H1 (cell line): ENCODE data around the gene TBR1. TPM values are rescaled to one million over a fixed set of nuclear protein-coding genes. Genes with fewer than 3 reads are reported as not detected.

ENCODE experiments used
- CTCF ChIA-PET: fragments of 300-600 bp; sonication (Branson Sonifier 250); formaldehyde crosslinking; loops from one replicate; lab custom pipeline; 2021; ENCODE audit not compliant: partially characterized antibody; lab: Charles Lee
- POLR2A ChIA-PET: fragments of 300-600 bp; sonication (Branson Sonifier 250); formaldehyde crosslinking; loops from one replicate; lab custom pipeline; 2021; ENCODE audit warnings: inconsistent platforms; ENCODE audit not compliant: partially characterized antibody; lab: Charles Lee
- DNase-seq, 2 experiments: peaks; one replicate each; pipeline versions ENCODE4 v3.0.0 to v3.0.0-alpha.2; 2010 to 2022; ENCODE audit warnings: low spot score in 2 of 2, low read depth in 1 of 2, mixed read lengths in 1 of 2
- FAIRE-seq: peaks from 2 replicates; lab custom pipeline; 2011; peaks lifted over from hg19 to GRCh38; lab: Jason Lieb, UNC
- H2AFZ ChIP-seq: 2 replicates; pipeline ENCODE4 v1.8.1; 2012; ENCODE audit warnings: low read length, inconsistent platforms
- H2AK5ac ChIP-seq: 2 replicates; pipeline ENCODE4 v1.6.1; 2013; ENCODE audit warnings: low read depth, low read length
- H2BK120ac ChIP-seq: replicated peaks from 2 replicates; pipeline ENCODE3; 2013; ENCODE audit warnings: low read depth, low read length, inconsistent platforms
- H2BK12ac ChIP-seq: 2 replicates; pipeline ENCODE4 v1.6.1; 2013; ENCODE audit warnings: low read depth, low read length
- H2BK15ac ChIP-seq: 2 replicates; pipeline ENCODE4 v1.6.1; 2013; ENCODE audit warnings: low read length
- H2BK20ac ChIP-seq: 2 replicates; pipeline ENCODE4 v1.6.1; 2013; ENCODE audit warnings: low read length
- H2BK5ac ChIP-seq: 2 replicates; pipeline ENCODE4 v1.6.1; 2013; ENCODE audit warnings: low read depth, low read length
- H3K14ac ChIP-seq: 2 replicates; pipeline ENCODE4 v1.6.1; 2013; ENCODE audit warnings: inconsistent platforms; ENCODE audit not compliant: insufficient read length
- H3K18ac ChIP-seq: 2 replicates; pipeline ENCODE4 v1.6.1; 2013; ENCODE audit warnings: low read length; ENCODE audit errors: extremely low read depth
- H3K23ac ChIP-seq: 2 replicates; pipeline ENCODE4 v1.6.1; 2013; ENCODE audit warnings: inconsistent platforms; ENCODE audit not compliant: insufficient read length
- H3K23me2 ChIP-seq: 2 replicates; pipeline ENCODE4 v1.6.1; 2013; ENCODE audit warnings: low read depth, low read length
- H3K27ac ChIP-seq: 2 replicates; pipeline ENCODE4 v1.6.1; 2011; ENCODE audit warnings: low read depth, low read length, inconsistent platforms
- H3K27me3 ChIP-seq, 4 experiments: replicated peaks in 1 of 4; 1 replicate in 1 of 4; 2 replicates in 3 of 4; pipeline versions ENCODE4 v1.6.1 to v1.8.1; 2011 to 2013; ENCODE audit warnings: low read length in 3 of 4, mild to moderate bottlenecking in 3 of 4, inconsistent platforms in 2 of 4, mixed read lengths in 2 of 4, moderate library complexity in 1 of 4; ENCODE audit not compliant: control insufficient read depth in 3 of 4, insufficient read depth in 3 of 4; ENCODE audit errors: extremely low read depth in 1 of 4
- H3K36me3 ChIP-seq, 4 experiments: 2 replicates each; pipeline versions ENCODE4 v1.6.1 to v1.8.1; 2011 to 2013; ENCODE audit warnings: mild to moderate bottlenecking in 4 of 4, low read length in 3 of 4, moderate library complexity in 2 of 4, control low read depth in 1 of 4, inconsistent platforms in 1 of 4; ENCODE audit not compliant: insufficient read depth in 4 of 4, control insufficient read depth in 2 of 4
- H3K4ac ChIP-seq: replicated peaks from 2 replicates; pipeline ENCODE3; 2013; ENCODE audit warnings: low read length, low read depth, mixed read lengths, inconsistent platforms; ENCODE audit not compliant: insufficient read length
- H3K4me1 ChIP-seq, 4 experiments: replicated peaks in 1 of 4; 1 replicate in 1 of 4; 2 replicates in 3 of 4; pipeline versions ENCODE4 v1.6.1 to v1.8.1; 2011 to 2013; ENCODE audit warnings: low read length in 3 of 4, inconsistent platforms in 2 of 4, mixed read lengths in 1 of 4; ENCODE audit not compliant: insufficient read depth in 4 of 4, control insufficient read depth in 3 of 4
- H3K4me2 ChIP-seq, 2 experiments: 2 replicates each; pipeline versions ENCODE4 v1.6.1 to v1.8.1; 2011 to 2013; ENCODE audit warnings: low read depth in 2 of 2, low read length in 2 of 2, control low read depth in 1 of 2, inconsistent platforms in 1 of 2, mild to moderate bottlenecking in 1 of 2; ENCODE audit not compliant: insufficient read depth in 1 of 2
- H3K4me3 ChIP-seq, 4 experiments: fragments of 200-600, 300-600 bp in 1 of 4; sonication (generic), shearing (Covaris generic), sonication (Bioruptor Twin) in 1 of 4; 2 replicates each; pipeline versions ENCODE4 v1.5.1 to v1.8.1; 2011 to 2016; ENCODE audit warnings: low read length in 4 of 4, low read depth in 3 of 4, control low read depth in 2 of 4, inconsistent platforms in 2 of 4, mild to moderate bottlenecking in 2 of 4, mixed read lengths in 1 of 4, moderate library complexity in 1 of 4; ENCODE audit not compliant: insufficient read depth in 2 of 4; ENCODE audit errors: extremely low read depth in 1 of 4
- H3K56ac ChIP-seq: replicated peaks from 2 replicates; pipeline ENCODE3; 2013; ENCODE audit warnings: low read depth, mild to moderate bottlenecking, mixed read lengths, low read length, inconsistent platforms; ENCODE audit not compliant: insufficient read length
- H3K79me1 ChIP-seq: 2 replicates; pipeline ENCODE4 v1.6.1; 2013; ENCODE audit warnings: low read depth, low read length, control low read depth
- H3K79me2 ChIP-seq, 2 experiments: 2 replicates each; pipeline versions ENCODE4 v1.6.1 to v1.8.1; 2012 to 2013; ENCODE audit warnings: low read length in 2 of 2, mild to moderate bottlenecking in 2 of 2, inconsistent platforms in 1 of 2; ENCODE audit not compliant: insufficient read depth in 2 of 2, control insufficient read depth in 1 of 2
- H3K9ac ChIP-seq, 4 experiments: replicated peaks in 1 of 4; 1 replicate in 1 of 4; 2 replicates in 3 of 4; pipeline versions ENCODE4 v1.6.1 to v1.8.1; 2011 to 2013; ENCODE audit warnings: low read depth in 3 of 4, low read length in 3 of 4, control low read depth in 2 of 4, mild to moderate bottlenecking in 2 of 4, moderate library complexity in 2 of 4, inconsistent platforms in 1 of 4; ENCODE audit errors: extremely low read depth in 1 of 4
- H3K9me3 ChIP-seq, 2 experiments: 2 replicates each; pipeline versions ENCODE4 v1.6.1 to v1.8.1; 2012 to 2013; ENCODE audit warnings: mild to moderate bottlenecking in 2 of 2, moderate library complexity in 2 of 2, control low read depth in 1 of 2, inconsistent platforms in 1 of 2, low read depth in 1 of 2, low read length in 1 of 2, mixed read lengths in 1 of 2; ENCODE audit not compliant: insufficient read depth in 2 of 2
- H4K20me1 ChIP-seq, 2 experiments: replicated peaks in 1 of 2; 2 replicates each; pipeline versions ENCODE3 to v1.8.1; 2011 to 2013; ENCODE audit warnings: inconsistent platforms in 2 of 2, low read length in 2 of 2, mild to moderate bottlenecking in 1 of 2; ENCODE audit not compliant: insufficient read depth in 2 of 2, control insufficient read depth in 1 of 2
- H4K5ac ChIP-seq: 2 replicates; pipeline ENCODE4 v1.6.1; 2013; ENCODE audit warnings: low read length, low read depth, mixed read lengths, inconsistent platforms; ENCODE audit not compliant: insufficient read length
- H4K8ac ChIP-seq: 2 replicates; pipeline ENCODE4 v1.8.0; 2013; ENCODE audit warnings: mild to moderate bottlenecking, moderate library complexity, low read length, inconsistent platforms; ENCODE audit not compliant: insufficient read depth; ENCODE audit errors: extremely low read depth
- H4K91ac ChIP-seq: replicated peaks from 2 replicates; pipeline ENCODE3; 2013; ENCODE audit warnings: low read length, mixed read lengths, inconsistent platforms; ENCODE audit not compliant: insufficient read length
- CREB1 ChIP-seq: IDR thresholded peaks from 2 replicates; pipeline ENCODE4 v1.6.1; 2012; ENCODE audit warnings: inconsistent platforms
- JUND ChIP-seq: IDR thresholded peaks from 2 replicates; pipeline ENCODE4 v1.6.1; 2011; ENCODE audit warnings: mild to moderate bottlenecking, improper control_type of control experiment, low read length
- MAFK ChIP-seq: IDR thresholded peaks from 2 replicates; pipeline ENCODE4 v1.6.1; 2012; ENCODE audit warnings: low read depth, mild to moderate bottlenecking, improper control_type of control experiment, low read length
- POLR2A ChIP-seq, 2 experiments: IDR thresholded peaks; 1 replicate in 1 of 2; 2 replicates in 1 of 2; pipeline ENCODE4 v1.6.1; 2011; ENCODE audit warnings: low read depth in 2 of 2, low read length in 2 of 2, mild to moderate bottlenecking in 2 of 2; ENCODE audit errors: control extremely low read depth in 1 of 2
- RFX5 ChIP-seq: IDR thresholded peaks from 2 replicates; pipeline ENCODE4 v1.6.1; 2011; ENCODE audit warnings: low read depth, low read length, improper control_type of control experiment, borderline replicate concordance
- SP1 ChIP-seq: IDR thresholded peaks from 2 replicates; pipeline ENCODE4 v1.6.1; 2011; ENCODE audit warnings: low read depth, low read length
- TCF12 ChIP-seq: IDR thresholded peaks from 2 replicates; pipeline ENCODE4 v1.6.1; 2011; ENCODE audit warnings: low read depth, mild to moderate bottlenecking, low read length
- WGBS, 2 experiments: shearing (Covaris generic) in 1 of 2; methylation state at CpG; one replicate each; pipeline versions ENCODE4 v1.1.6 to v1.1.7; 2013 to 2015; ENCODE audit warnings: low lambda C conversion rate in 2 of 2, mixed read lengths in 2 of 2, inconsistent platforms in 1 of 2, low coverage in 1 of 2, missing lambda C conversion rate in 1 of 2; ENCODE audit not compliant: insufficient replicate concordance in 2 of 2, insufficient coverage in 1 of 2, insufficient read length in 1 of 2; ENCODE audit errors: extremely low coverage in 1 of 2, missing lambda C conversion rate in 1 of 2; 5-methylcytosine and 5-hydroxymethylcytosine counted together
- polyA plus RNA-seq, 7 experiments: library from polyadenylated mRNA; depleted of rRNA in 3 of 7; stranded (reverse) in 5 of 7; unstranded in 2 of 7; fragments of >200 nt in 5 of 7; fragments of 200-250 nt in 2 of 7; gene quantifications; 1 replicate in 5 of 7; 2 replicates in 1 of 7; 4 replicates in 1 of 7; pipeline versions ENCODE4 v1.2.1 to v1.2.3, GENCODE V29; 2011 to 2013; ENCODE audit warnings: missing spikeins in 2 of 7, mixed read lengths in 2 of 7
- total RNA-seq: library from RNA; stranded (reverse); fragmentation: NEBNext Ultra II Directional; extraction: Animal tissue kit (Norgen Biotek cat#: 25700); gene quantifications from 2 replicates; pipeline ENCODE4 v1.2.1, GENCODE V29; 2021

The TBR1 gene
- total and polyA plus RNA-seq, 2 of the 8 experiments (the other 6 are each of a cell fraction or from before 2014, with no cell fraction given), result not detected

DNA sequence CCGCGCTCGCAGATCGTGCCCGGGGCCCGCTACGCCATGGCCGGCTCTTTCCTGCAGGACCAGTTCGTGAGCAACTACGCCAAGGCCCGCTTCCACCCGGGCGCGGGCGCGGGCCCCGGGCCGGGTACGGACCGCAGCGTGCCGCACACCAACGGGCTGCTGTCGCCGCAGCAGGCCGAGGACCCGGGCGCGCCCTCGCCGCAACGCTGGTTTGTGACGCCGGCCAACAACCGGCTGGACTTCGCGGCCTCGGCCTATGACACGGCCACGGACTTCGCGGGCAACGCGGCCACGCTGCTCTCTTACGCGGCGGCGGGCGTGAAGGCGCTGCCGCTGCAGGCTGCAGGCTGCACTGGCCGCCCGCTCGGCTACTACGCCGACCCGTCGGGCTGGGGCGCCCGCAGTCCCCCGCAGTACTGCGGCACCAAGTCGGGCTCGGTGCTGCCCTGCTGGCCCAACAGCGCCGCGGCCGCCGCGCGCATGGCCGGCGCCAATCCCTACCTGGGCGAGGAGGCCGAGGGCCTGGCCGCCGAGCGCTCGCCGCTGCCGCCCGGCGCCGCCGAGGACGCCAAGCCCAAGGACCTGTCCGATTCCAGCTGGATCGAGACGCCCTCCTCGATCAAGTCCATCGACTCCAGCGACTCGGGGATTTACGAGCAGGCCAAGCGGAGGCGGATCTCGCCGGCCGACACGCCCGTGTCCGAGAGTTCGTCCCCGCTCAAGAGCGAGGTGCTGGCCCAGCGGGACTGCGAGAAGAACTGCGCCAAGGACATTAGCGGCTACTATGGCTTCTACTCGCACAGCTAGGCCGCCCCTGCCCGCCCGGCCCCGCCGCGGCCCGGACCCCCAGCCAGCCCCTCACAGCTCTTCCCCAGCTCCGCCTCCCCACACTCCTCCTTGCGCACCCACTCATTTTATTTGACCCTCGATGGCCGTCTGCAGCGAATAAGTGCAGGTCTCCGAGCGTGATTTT is 7.6 kb downstream of the TBR1 start:
- Histone ChIP-seq H3K56ac (no peak overlapping the region), H2BK12ac (no peak overlapping the region), H3K9me3 (no peaks in the 10 kb centered on the region), H3K23ac (no peak overlapping the region), H3K14ac (no peak overlapping the region), H3K79me2 (no peaks in the 10 kb centered on the region), H3K4ac (no peak overlapping the region), H2AK5ac (no peak overlapping the region), H3K9ac (no peak overlapping the region), H3K27me3 (peaks cover 83 to 100% (median 98%) of the 10 kb centered on the region in 4 experiments), H3K36me3 (peaks cover 0 to 3% (median 0%) of the 10 kb centered on the region in 4 experiments; a peak in 1 of 8 replicates), H2BK5ac (no peak overlapping the region), H4K20me1 (peaks cover 3 to 23% of the 10 kb centered on the region in 2 experiments), H4K5ac (no peak overlapping the region), H4K91ac (no peak overlapping the region), H3K27ac (no peak overlapping the region), H3K4me3 (peak overlapping the region; percentile 24 to 57 (median 48)), H4K8ac (peak overlapping the region; percentile 63; the same call in 1 of the 2 replicates), H2BK120ac (no peak overlapping the region), H2AFZ (peak overlapping the region; percentile 48; the same call in 1 of the 2 replicates), H3K4me1 (peaks cover 0 to 16% (median 6%) of the 10 kb centered on the region in 4 experiments; a peak in 6 of 7 replicates), H3K4me2 (peak overlapping the region; percentile 72 to 99), H3K18ac (peak overlapping the region; percentile 38; the same call in 1 of the 2 replicates), H3K23me2 (peaks cover 12% of the 10 kb centered on the region), H2BK20ac (no peak overlapping the region), H3K79me1 (no peaks in the 10 kb centered on the region), H2BK15ac (no peak overlapping the region)
- no peak for FAIRE-seq
- peak in 1 of 2 experiments; percentile 80 for DNase-seq
- 2% methylated on average over 102 of the region's 125 CpGs; no CpG with 5 or more reads in 1 of the 2 experiments for WGBS, 2 experiments
- POLR2A ChIA-PET, result interaction anchor here (1.5 kb wide), 1 partner anchor 10 kb away, joined by 7 read pairs; no protein-coding TSS in a partner anchor
- CTCF ChIA-PET, result interaction anchor here (1.2 to 1.5 kb wide), 2 partner anchors 9 to 14 kb away, joined by 3 to 4 read pairs; no protein-coding TSS in a partner anchor
- 0 out of 2 replicates have a peak, but pooled peaks have one; percentile 20 for TF ChIP-seq TCF12
- TF ChIP-seq RFX5, result no peak
- no peak for TF ChIP-seq POLR2A (IDR thresholded peaks at IDR 0.05; ENCODE audit: control extremely low read depth in 1 of 2, low read depth in 2 of 2, low read length in 2 of 2)
- no peak for TF ChIP-seq JUND
- no peak for TF ChIP-seq MAFK
- no peak for TF ChIP-seq SP1
- TF ChIP-seq CREB1, result no peak; the same call in 1 of the 2 replicates
